K562 (cell line): ENCODE results near the gene PEDS1. TPM values are rescaled to one million over a fixed set of nuclear protein-coding genes. Genes with fewer than 3 reads are reported as not detected.

Source experiments
- ARID1B ChIP-seq: fragments of 450-650 bp; IDR thresholded peaks from 2 replicates; pipeline ENCODE4 v1.6.1; 2016; ENCODE audit warnings: antibody characterized with exemption, mild to moderate bottlenecking, inconsistent platforms
- ATF2 ChIP-seq: sonication (generic); formaldehyde crosslinking; IDR thresholded peaks from 2 replicates; pipeline ENCODE4 v1.8.1; 2022; ENCODE audit warnings: missing genetic modification reagents
- DNMT1 ChIP-seq: fragments of 450-650 bp; IDR thresholded peaks from 2 replicates; pipeline ENCODE4 v1.6.1; 2016; ENCODE audit warnings: antibody characterized with exemption, mild to moderate bottlenecking
- ETV5 ChIP-seq: sonication (generic); formaldehyde crosslinking; IDR thresholded peaks from 2 replicates; pipeline ENCODE4 v1.4.0; 2020; ENCODE audit warnings: low read depth, mild to moderate bottlenecking, missing genetic modification reagents
- HDAC2 ChIP-seq: fragments of 450-650 bp; IDR thresholded peaks from 2 replicates; pipeline ENCODE4 v1.6.1; 2016; ENCODE audit warnings: mild to moderate bottlenecking
- MED1 ChIP-seq: sonication (generic); formaldehyde crosslinking; IDR thresholded peaks from 2 replicates; pipeline ENCODE4 v1.8.1; 2023; ENCODE audit warnings: missing genetic modification reagents, borderline replicate concordance
- MLX ChIP-seq, 2 experiments: fragments of 450-650 bp in 1 of 2; sonication (generic) in 1 of 2; formaldehyde crosslinking; conservative IDR thresholded peaks; 2 replicates each; pipeline versions ENCODE4 v1.4.0 to v1.8.1; 2020 to 2022; ENCODE audit warnings: mild to moderate bottlenecking in 1 of 2, missing genetic modification reagents in 1 of 2
- MNT ChIP-seq, 2 experiments: fragments of 450-650 bp; conservative IDR thresholded peaks; 2 replicates each; pipeline ENCODE4 v1.6.1; 2017; ENCODE audit warnings: mild to moderate bottlenecking in 2 of 2, moderate library complexity in 2 of 2
- NCOA6 ChIP-seq: fragments of 450-650 bp; IDR thresholded peaks from 2 replicates; pipeline ENCODE4 v1.6.1; 2017; ENCODE audit warnings: mild to moderate bottlenecking
- PHF20 ChIP-seq: fragments of 450-650 bp; IDR thresholded peaks from 2 replicates; pipeline ENCODE4 v1.6.1; 2018; ENCODE audit not compliant: partially characterized antibody
- SMAD2 ChIP-seq: fragments of 150-350 bp; IDR thresholded peaks from 2 replicates; pipeline ENCODE4 v1.6.1; 2014; ENCODE audit warnings: low read depth, mild to moderate bottlenecking, low read length
- SRSF9 ChIP-seq: fragments of 200-400 bp; formaldehyde crosslinking; IDR thresholded peaks from 2 replicates; pipeline ENCODE4 v1.6.1; 2017; ENCODE audit warnings: low read depth, low read length, borderline replicate concordance
- STAT6 ChIP-seq: sonication (generic); formaldehyde crosslinking; IDR thresholded peaks from 2 replicates; pipeline ENCODE4 v1.8.1; 2023; ENCODE audit warnings: mild to moderate bottlenecking, missing genetic modification reagents
- TAF15 ChIP-seq: fragments of 200-400 bp; formaldehyde crosslinking; IDR thresholded peaks from 2 replicates; pipeline ENCODE4 v1.6.1; 2017; ENCODE audit warnings: mild to moderate bottlenecking, low read depth, low read length, moderate library complexity
- TCF7L2 ChIP-seq: fragments of 150-350 bp; IDR thresholded peaks from 2 replicates; pipeline ENCODE4 v1.6.1; 2016; ENCODE audit warnings: low read depth, mild to moderate bottlenecking, low read length, moderate library complexity
- XRCC4 ChIP-seq: IDR thresholded peaks from one replicate; pipeline ENCODE4 v1.6.1; 2011; ENCODE audit not compliant: insufficient read depth, insufficient read length; ENCODE audit errors: extremely low read depth
- ZFP30 ChIP-seq: fragments of 250-450 bp; sonication (Bioruptor Pico); IDR thresholded peaks from 2 replicates; pipeline ENCODE4 v1.8.0; 2022; ENCODE audit warnings: moderate library complexity, mild to moderate bottlenecking, inconsistent platforms, borderline replicate concordance
- ZNF639 ChIP-seq, 2 experiments: fragments of 200-800 bp in 1 of 2; sonication (Bioruptor generic) in 1 of 2; sonication (generic) in 1 of 2; formaldehyde crosslinking in 1 of 2; IDR thresholded peaks in 1 of 2; conservative IDR thresholded peaks in 1 of 2; 2 replicates each; pipeline versions ENCODE4 v1.5.0 to v1.6.1; 2016 to 2020; ENCODE audit warnings: missing compliant biosample characterization in 1 of 2, missing genetic modification characterization in 1 of 2, missing genetic modification reagents in 1 of 2
- ZNF668 ChIP-seq: fragments of 250-450 bp; sonication (Bioruptor Pico); IDR thresholded peaks from 2 replicates; pipeline ENCODE4 v1.8.0; 2022; ENCODE audit warnings: mild to moderate bottlenecking, inconsistent platforms
- polyA plus RNA-seq, 8 experiments: library from polyadenylated mRNA; depleted of rRNA in 4 of 8; stranded (reverse) in 5 of 8; unstranded in 3 of 8; fragments of >200 nt; fragmentation: Nextera tagmentation in 2 of 8; fragmentation: Illumina TruSeq in 1 of 8; extraction: Ambion mirVana in 2 of 8; extraction: Trizol in 1 of 8; gene quantifications; 2 replicates each; pipeline versions ENCODE4 v1.2.1 to v1.2.3, GENCODE V29; 2011 to 2014; ENCODE audit warnings: inconsistent platforms in 1 of 8, missing spikeins in 1 of 8
- total RNA-seq, 7 experiments: library from RNA; depleted of rRNA in 6 of 7; stranded (reverse); fragments of >200 nt in 6 of 7; fragmentation: Illumina TruSeq in 2 of 7; extraction: Trizol in 2 of 7; gene quantifications; 2 replicates each; pipeline versions ENCODE4 v1.2.1 to v1.2.3, GENCODE V29; 2011 to 2021; ENCODE audit warnings: low replicate concordance in 1 of 7

Gene PEDS1
- total and polyA plus RNA-seq, 9 of the 15 experiments (the other 6 are each of a cell fraction or from before 2014, with no cell fraction given), result 2.9 to 38.5 (median 24.2) TPM

- no peak for TF ChIP-seq MLX (CRISPR knock-in tag; conservative IDR thresholded peaks at IDR 0.05)
- TF ChIP-seq ATF2 (CRISPR knock-in tag), result no peak
- no peak for TF ChIP-seq TAF15
- no peak for TF ChIP-seq STAT6 (CRISPR knock-in tag)
- peak; percentile 86 for TF ChIP-seq HDAC2
- TF ChIP-seq ZNF639 (CRISPR knock-in tag; conservative IDR thresholded peaks at IDR 0.05 in 1 of 2, IDR thresholded peaks at IDR 0.05 in 1 of 2), result peak in 1 of 2 experiments; percentile 76; a peak in 1 of 4 replicates
- TF ChIP-seq MNT (conservative IDR thresholded peaks at IDR 0.05), result peak; percentile 91 to 94
- TF ChIP-seq DNMT1, result no peak
- 0 out of 2 replicates have a peak, but pooled peaks have one; percentile 38 for TF ChIP-seq ETV5 (CRISPR knock-in tag)
- peak; percentile 57 for TF ChIP-seq PHF20
- TF ChIP-seq MED1 (CRISPR knock-in tag), result no peak
- no peak for TF ChIP-seq SMAD2
- TF ChIP-seq ARID1B, result peak; percentile 97
- no peak for TF ChIP-seq TCF7L2
- no peak for TF ChIP-seq ZFP30
- no peak for TF ChIP-seq ZNF668
- no peak for TF ChIP-seq NCOA6
- no peak for TF ChIP-seq SRSF9
- TF ChIP-seq XRCC4, result no peak
Measured at GRCh38 chr20:50165684-50166554, 12.4 kb upstream of the PEDS1 start (continued).
